Natural killer cell (primary cell): ENCODE data around the gene STXBP1. TPM values are rescaled to one million over a fixed set of nuclear protein-coding genes. Genes with fewer than 3 reads are reported as not detected.

Source experiments
- ATAC-seq, 3 donors: fragments of 150-1000 bp in 2 of 3; fragments of 200-7000 bp in 1 of 3; cut with Tn5 transposase; 1 replicate in 1 of 3; 2 replicates in 2 of 3; pipeline ENCODE4 v1.10.0; 2021; ENCODE audit warnings: mild to moderate bottlenecking in 2 of 3, moderate library complexity in 2 of 3
- DNase-seq, 2 donors: peaks; one replicate each; pipeline versions ENCODE4 v3.0.0 to v3.0.0-alpha.2; 2013 to 2021; ENCODE audit warnings: mixed read lengths in 1 of 2
- H3K27ac ChIP-seq: one replicate; pipeline ENCODE4 v1.5.1; 2013; ENCODE audit warnings: mild to moderate bottlenecking, low read length
- H3K27me3 ChIP-seq: one replicate; pipeline ENCODE4 v1.6.1; 2013; ENCODE audit warnings: low read length; ENCODE audit not compliant: control insufficient read depth, insufficient read depth
- H3K36me3 ChIP-seq: one replicate; pipeline ENCODE4 v1.6.1; 2013; ENCODE audit warnings: low read length; ENCODE audit not compliant: control insufficient read depth, insufficient read depth
- H3K4me1 ChIP-seq: one replicate; pipeline ENCODE4 v1.6.1; 2013; ENCODE audit warnings: low read length; ENCODE audit not compliant: control insufficient read depth, insufficient read depth
- H3K4me3 ChIP-seq: one replicate; pipeline ENCODE4 v1.5.1; 2013; ENCODE audit warnings: low read length
- H3K9me3 ChIP-seq: one replicate; pipeline ENCODE4 v1.6.1; 2013; ENCODE audit warnings: low read length; ENCODE audit not compliant: control insufficient read depth, insufficient read depth
- H3K27ac Mint-ChIP-seq, 2 donors: one replicate each; pipeline ENCODE4 v1.8.0; 2022; ENCODE audit warnings: mild to moderate bottlenecking in 2 of 2, mixed read lengths in 2 of 2, moderate library complexity in 1 of 2
- H3K27me3 Mint-ChIP-seq, 2 donors: one replicate each; pipeline ENCODE4 v1.8.0; 2022; ENCODE audit warnings: low read depth in 2 of 2, mixed read lengths in 2 of 2
- H3K36me3 Mint-ChIP-seq: one replicate; pipeline ENCODE4 v1.8.0; 2022; ENCODE audit warnings: mixed read lengths
- H3K4me1 Mint-ChIP-seq, 2 donors: one replicate each; pipeline ENCODE4 v1.8.0; 2022; ENCODE audit warnings: mixed read lengths in 2 of 2
- H3K4me3 Mint-ChIP-seq: one replicate; pipeline ENCODE4 v1.8.0; 2022; ENCODE audit warnings: mild to moderate bottlenecking, moderate library complexity, mixed read lengths
- H3K9me3 Mint-ChIP-seq, 2 donors: one replicate each; pipeline ENCODE4 v1.8.0; 2022; ENCODE audit warnings: mixed read lengths in 2 of 2
- WGBS: methylation state at CpG from one replicate; pipeline ENCODE4 v1.1.7; 2013; ENCODE audit warnings: missing lambda C conversion rate; ENCODE audit not compliant: insufficient coverage; 5-methylcytosine and 5-hydroxymethylcytosine counted together
- intact Hi-C: fragments of 100-400 bp; cut with micrococcal nuclease; formaldehyde crosslinking; loops from one replicate; pipeline ENCODE4 v1.14.2; 2022
- total RNA-seq, 4 donors: library from RNA; stranded (reverse); fragments of 120-200 nt in 1 of 4; gene quantifications; one replicate each; pipeline versions ENCODE4 v1.2.3 to v1.2.4, GENCODE V29; 2013 to 2022
- TF ChIP-seq, protein P1 (sequence below): fragments of 200-600 bp; IDR thresholded peaks from one replicate; pipeline ENCODE4 v1.8.0; 2022; ENCODE audit warnings: antibody characterized with exemption

STXBP1 gene
- total RNA-seq, 3 donors from 2014 or later (not counting 1 experiment from before 2014, with no cell fraction given): 0.97 to 1.8 (median 1.6) TPM

DNA sequence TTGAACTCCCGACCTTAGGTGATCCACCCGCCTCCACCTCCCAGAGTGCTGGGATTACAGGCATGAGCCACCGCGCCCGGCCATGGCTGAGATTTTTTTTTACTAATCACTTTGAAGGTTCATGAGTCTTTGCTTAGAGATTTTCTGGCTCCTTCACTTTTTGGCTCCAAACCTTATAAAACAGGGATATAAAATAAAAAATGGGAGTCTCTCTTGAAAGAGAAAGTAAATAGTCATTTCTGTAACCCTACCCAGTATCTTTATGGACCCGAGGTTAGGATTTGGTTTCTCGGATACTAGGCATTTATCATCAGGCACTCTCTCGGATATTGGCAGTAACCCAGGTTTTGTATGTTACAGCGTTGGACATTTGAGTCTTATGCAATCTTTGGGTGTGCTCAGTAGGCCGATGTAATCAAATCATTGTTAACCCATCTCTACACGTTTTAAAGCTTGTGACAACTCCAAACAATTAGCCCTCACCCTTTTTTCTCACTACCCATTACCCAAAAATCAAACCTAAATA lies 25.3 kb downstream of the STXBP1 start:
- Mint-ChIP-seq H3K36me3 (no peaks in the 10 kb centered on the region), H3K27me3 (peaks cover 0 to 3% of the 10 kb centered on the region in 2 donors)
- H3K36me3 ChIP-seq: no peaks in the 10 kb centered on the region

DNA sequence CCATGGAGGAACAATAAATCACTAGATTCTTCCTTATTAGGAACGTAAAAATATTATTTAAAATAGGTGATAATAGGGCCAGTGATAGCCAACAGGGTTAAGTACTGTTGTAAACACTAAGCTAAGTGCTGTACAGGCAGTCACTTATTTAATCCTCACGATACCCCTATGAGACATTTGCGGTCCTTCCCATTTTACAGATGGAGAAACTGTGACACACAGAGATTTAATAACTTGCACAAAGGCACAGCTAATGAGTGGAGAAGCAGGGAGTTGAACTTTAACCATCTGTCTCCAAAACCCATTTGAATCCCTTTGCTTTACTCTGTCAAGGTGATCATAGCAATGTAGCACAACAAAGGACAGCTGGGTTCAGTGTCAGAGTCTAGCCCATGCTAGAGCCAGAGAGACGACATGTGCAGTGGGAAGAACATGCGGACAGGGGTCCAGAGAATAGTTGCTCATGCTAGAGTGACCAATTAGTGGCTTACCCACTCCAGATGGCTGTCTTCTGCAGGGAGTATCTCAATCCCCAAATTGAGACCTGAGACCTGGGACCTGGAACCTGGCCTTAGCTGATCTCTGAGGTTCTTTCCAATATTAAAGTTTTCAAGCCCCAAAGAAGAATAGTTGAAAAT lies 28.9 kb downstream of the STXBP1 start:
- Mint-ChIP-seq H3K36me3 (no peaks in the 10 kb centered on the region), H3K27ac (no peak overlapping the region), H3K4me1 (no peaks in the 10 kb centered on the region), H3K9me3 (no peaks in the 10 kb centered on the region), H3K4me3 (no peak overlapping the region), H3K27me3 (peaks cover 0 to 3% of the 10 kb centered on the region in 2 donors)
- no peaks in the 10 kb centered on the region for H3K36me3 ChIP-seq
- H3K27me3 ChIP-seq: no peaks in the 10 kb centered on the region
- intact Hi-C loops: no loop called here
- no peaks in the 10 kb centered on the region for H3K4me1 ChIP-seq
- H3K27ac ChIP-seq: no peak overlapping the region
- WGBS: 90% methylated on average over 5 of the region's 5 CpGs
- TF ChIP-seq, protein P1, sequence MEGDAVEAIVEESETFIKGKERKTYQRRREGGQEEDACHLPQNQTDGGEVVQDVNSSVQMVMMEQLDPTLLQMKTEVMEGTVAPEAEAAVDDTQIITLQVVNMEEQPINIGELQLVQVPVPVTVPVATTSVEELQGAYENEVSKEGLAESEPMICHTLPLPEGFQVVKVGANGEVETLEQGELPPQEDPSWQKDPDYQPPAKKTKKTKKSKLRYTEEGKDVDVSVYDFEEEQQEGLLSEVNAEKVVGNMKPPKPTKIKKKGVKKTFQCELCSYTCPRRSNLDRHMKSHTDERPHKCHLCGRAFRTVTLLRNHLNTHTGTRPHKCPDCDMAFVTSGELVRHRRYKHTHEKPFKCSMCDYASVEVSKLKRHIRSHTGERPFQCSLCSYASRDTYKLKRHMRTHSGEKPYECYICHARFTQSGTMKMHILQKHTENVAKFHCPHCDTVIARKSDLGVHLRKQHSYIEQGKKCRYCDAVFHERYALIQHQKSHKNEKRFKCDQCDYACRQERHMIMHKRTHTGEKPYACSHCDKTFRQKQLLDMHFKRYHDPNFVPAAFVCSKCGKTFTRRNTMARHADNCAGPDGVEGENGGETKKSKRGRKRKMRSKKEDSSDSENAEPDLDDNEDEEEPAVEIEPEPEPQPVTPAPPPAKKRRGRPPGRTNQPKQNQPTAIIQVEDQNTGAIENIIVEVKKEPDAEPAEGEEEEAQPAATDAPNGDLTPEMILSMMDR: no peak
- no peaks in the 10 kb centered on the region for H3K9me3 ChIP-seq
- H3K4me3 ChIP-seq: no peak overlapping the region
- DNase-seq (no peak), ATAC-seq (no peak)

More for the DNA sequence above, 25.3 kb downstream of the STXBP1 start:
- no peak for DNase-seq
- Histone ChIP-seq H3K4me3 (no peak overlapping the region), H3K27ac (no peak overlapping the region), H3K27me3 (no peaks in the 10 kb centered on the region), H3K4me1 (no peaks in the 10 kb centered on the region), H3K9me3 (no peaks in the 10 kb centered on the region)
- Mint-ChIP-seq H3K27ac (no peak overlapping the region), H3K4me1 (no peaks in the 10 kb centered on the region), H3K4me3 (no peak overlapping the region), H3K9me3 (no peaks in the 10 kb centered on the region)
- TF ChIP-seq, protein P1: no peak
- intact Hi-C loops: no loop called here
- WGBS: 92% methylated on average over 11 of the region's 11 CpGs
- ATAC-seq: no peak

DNA sequence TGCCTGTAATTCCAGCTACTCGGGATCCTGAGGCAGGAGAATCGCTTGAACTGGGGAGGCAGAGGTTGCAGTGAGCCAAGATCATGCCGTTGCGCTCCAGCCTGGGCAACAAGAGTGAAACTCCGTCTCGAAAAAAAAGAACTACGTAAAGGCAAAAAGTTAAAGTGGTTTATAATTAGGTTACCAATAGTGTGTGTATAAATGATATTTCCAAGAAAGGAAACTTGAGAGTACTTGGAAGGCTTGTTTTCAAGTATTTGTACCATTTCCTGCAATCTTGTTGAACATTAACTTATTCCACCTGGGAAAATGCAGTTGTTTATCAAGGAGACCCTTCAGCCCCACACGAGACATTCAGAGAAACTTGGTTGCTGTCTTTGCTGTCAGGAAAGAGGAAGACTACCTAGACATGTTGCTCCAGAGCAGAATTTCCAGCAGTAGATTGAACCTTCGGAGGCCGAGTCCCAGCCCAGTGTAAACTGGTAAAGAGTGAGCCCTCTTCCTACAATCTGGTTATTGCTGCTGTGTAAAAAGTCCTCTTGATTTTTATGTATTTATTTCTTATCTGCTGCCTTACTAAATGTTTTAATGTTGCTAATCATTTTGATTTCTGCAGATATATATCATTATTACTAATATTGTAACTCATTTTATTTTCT lies 30.1 kb downstream of the STXBP1 start:
- Mint-ChIP-seq H3K9me3 (no peaks in the 10 kb centered on the region), H3K27ac (no peak overlapping the region), H3K27me3 (peaks cover 0 to 3% of the 10 kb centered on the region in 2 donors), H3K4me1 (no peaks in the 10 kb centered on the region), H3K36me3 (no peaks in the 10 kb centered on the region), H3K4me3 (no peak overlapping the region)
- H3K27ac ChIP-seq: no peak overlapping the region
- intact Hi-C loops: no loop called here
- H3K36me3 ChIP-seq: no peaks in the 10 kb centered on the region
- no peak overlapping the region for H3K4me3 ChIP-seq
- H3K4me1 ChIP-seq: no peaks in the 10 kb centered on the region
- TF ChIP-seq, protein P1: no peak
- ATAC-seq: no peak
- H3K9me3 ChIP-seq: no peaks in the 10 kb centered on the region
- H3K27me3 ChIP-seq: no peaks in the 10 kb centered on the region
- 88% methylated on average over 10 of the region's 10 CpGs for whole genome bisulfite sequencing
- DNase-seq: no peak
